Measurements from ENCODE around the gene PCDHGA2. TPM values are rescaled to one million over a fixed set of nuclear protein-coding genes. Genes with fewer than 3 reads are reported as not detected.

The PCDHGA2 gene
- total and polyA plus RNA-seq, 9 of the 15 experiments (the other 6 are each of a cell fraction or from before 2014, with no cell fraction given) = 0.07 to 0.27 (median 0.15) TPM; not detected in 2

DNA sequence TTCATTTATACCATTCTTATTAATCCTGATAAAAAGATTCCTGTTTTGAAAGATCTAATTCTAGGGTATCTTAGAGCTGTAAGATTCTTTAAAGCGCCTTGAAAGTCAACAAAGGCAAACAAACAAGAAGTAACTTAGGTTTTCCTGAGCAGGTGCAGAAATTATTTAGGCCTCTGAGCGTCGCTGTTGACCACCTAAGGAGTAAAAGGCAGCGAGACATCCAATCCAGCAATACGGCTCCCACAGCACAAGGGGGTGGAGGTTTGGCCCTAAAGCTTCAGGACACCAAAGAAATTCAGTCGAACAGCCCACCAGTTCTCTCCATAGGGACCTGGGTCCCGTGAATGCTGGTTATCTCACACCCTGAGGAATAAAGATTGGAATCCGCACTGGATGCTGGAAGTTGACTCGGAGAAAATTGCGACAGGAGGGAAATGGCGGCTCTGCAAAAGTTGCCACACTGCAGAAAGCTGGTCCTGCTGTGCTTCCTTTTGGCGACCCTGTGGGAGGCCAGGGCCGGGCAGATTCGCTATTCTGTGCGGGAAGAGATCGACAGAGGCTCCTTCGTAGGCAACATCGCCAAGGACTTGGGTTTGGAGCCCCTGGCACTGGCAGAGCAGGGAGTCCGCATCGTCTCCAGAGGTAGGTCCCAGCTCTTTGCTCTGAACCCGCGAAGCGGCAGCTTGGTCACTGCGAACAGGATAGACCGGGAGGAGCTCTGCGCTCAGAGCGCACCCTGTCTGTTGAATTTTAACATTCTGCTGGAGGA is at the start of gene PCDHGA2 (continued):
- peak; percentile 35 to 50; a peak in 3 of 4 replicates for TF ChIP-seq RAD21 (CRISPR knock-in tag; conservative IDR thresholded peaks at IDR 0.05 in 1 of 2, IDR thresholded peaks at IDR 0.05 in 1 of 2)
- TF ChIP-seq, protein P1, sequence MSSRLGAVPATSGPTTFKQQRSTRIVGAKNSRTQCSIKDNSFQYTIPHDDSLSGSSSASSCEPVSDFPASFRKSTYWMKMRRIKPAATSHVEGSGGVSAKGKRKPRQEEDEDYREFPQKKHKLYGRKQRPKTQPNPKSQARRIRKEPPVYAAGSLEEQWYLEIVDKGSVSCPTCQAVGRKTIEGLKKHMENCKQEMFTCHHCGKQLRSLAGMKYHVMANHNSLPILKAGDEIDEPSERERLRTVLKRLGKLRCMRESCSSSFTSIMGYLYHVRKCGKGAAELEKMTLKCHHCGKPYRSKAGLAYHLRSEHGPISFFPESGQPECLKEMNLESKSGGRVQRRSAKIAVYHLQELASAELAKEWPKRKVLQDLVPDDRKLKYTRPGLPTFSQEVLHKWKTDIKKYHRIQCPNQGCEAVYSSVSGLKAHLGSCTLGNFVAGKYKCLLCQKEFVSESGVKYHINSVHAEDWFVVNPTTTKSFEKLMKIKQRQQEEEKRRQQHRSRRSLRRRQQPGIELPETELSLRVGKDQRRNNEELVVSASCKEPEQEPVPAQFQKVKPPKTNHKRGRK (tag; IDR thresholded peaks at IDR 0.05) = no peak
- no peak for TF ChIP-seq FOXJ2 (tag; IDR thresholded peaks at IDR 0.05)
- TF ChIP-seq, protein P2, sequence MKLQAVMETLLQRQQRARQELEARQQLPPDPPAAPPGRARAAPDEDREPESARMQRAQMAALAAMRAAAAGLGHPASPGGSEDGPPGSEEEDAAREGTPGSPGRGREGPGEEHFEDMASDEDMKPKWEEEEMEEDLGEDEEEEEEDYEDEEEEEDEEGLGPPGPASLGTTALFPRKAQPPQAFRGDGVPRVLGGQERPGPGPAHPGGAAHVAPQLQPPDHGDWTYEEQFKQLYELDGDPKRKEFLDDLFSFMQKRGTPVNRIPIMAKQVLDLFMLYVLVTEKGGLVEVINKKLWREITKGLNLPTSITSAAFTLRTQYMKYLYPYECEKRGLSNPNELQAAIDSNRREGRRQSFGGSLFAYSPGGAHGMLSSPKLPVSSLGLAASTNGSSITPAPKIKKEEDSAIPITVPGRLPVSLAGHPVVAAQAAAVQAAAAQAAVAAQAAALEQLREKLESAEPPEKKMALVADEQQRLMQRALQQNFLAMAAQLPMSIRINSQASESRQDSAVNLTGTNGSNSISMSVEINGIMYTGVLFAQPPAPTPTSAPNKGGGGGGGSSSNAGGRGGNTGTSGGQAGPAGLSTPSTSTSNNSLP (IDR thresholded peaks at IDR 0.05; ENCODE audit: borderline replicate concordance, low read depth, low read length) = no peak
- TF ChIP-seq, protein P3, sequence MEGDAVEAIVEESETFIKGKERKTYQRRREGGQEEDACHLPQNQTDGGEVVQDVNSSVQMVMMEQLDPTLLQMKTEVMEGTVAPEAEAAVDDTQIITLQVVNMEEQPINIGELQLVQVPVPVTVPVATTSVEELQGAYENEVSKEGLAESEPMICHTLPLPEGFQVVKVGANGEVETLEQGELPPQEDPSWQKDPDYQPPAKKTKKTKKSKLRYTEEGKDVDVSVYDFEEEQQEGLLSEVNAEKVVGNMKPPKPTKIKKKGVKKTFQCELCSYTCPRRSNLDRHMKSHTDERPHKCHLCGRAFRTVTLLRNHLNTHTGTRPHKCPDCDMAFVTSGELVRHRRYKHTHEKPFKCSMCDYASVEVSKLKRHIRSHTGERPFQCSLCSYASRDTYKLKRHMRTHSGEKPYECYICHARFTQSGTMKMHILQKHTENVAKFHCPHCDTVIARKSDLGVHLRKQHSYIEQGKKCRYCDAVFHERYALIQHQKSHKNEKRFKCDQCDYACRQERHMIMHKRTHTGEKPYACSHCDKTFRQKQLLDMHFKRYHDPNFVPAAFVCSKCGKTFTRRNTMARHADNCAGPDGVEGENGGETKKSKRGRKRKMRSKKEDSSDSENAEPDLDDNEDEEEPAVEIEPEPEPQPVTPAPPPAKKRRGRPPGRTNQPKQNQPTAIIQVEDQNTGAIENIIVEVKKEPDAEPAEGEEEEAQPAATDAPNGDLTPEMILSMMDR (IDR thresholded peaks at IDR 0.05 in 2 of 3, conservative IDR thresholded peaks at IDR 0.05 in 1 of 3; ENCODE audit: insufficient read depth in 2 of 3, low read depth in 1 of 3, low read length in 3 of 3) = peak; percentile 79 to 84 (median 82)
- TF ChIP-seq CBFA2T3 (IDR thresholded peaks at IDR 0.05) = no peak
- TF ChIP-seq MAFG (tag; conservative IDR thresholded peaks at IDR 0.05) = 0 out of 2 replicates have a peak, but pooled peaks have one; percentile 15
- 0 out of 2 replicates have a peak, but pooled peaks have one; percentile 7 for TF ChIP-seq SMC3 (conservative IDR thresholded peaks at IDR 0.05; ENCODE audit: insufficient read depth, low read depth, low read length)
- TF ChIP-seq CTBP1 (IDR thresholded peaks at IDR 0.05; ENCODE audit: borderline replicate concordance) = no peak
- TF ChIP-seq BDP1 (IDR thresholded peaks at IDR 0.05; ENCODE audit: insufficient read depth, insufficient read length) = no peak
- TF ChIP-seq, protein P4, sequence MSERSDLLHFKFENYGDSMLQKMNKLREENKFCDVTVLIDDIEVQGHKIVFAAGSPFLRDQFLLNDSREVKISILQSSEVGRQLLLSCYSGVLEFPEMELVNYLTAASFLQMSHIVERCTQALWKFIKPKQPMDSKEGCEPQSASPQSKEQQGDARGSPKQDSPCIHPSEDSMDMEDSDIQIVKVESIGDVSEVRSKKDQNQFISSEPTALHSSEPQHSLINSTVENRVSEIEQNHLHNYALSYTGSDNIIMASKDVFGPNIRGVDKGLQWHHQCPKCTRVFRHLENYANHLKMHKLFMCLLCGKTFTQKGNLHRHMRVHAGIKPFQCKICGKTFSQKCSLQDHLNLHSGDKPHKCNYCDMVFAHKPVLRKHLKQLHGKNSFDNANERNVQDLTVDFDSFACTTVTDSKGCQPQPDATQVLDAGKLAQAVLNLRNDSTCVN (CRISPR knock-in tag; IDR thresholded peaks at IDR 0.05) = no peak
- TF ChIP-seq, protein P5, sequence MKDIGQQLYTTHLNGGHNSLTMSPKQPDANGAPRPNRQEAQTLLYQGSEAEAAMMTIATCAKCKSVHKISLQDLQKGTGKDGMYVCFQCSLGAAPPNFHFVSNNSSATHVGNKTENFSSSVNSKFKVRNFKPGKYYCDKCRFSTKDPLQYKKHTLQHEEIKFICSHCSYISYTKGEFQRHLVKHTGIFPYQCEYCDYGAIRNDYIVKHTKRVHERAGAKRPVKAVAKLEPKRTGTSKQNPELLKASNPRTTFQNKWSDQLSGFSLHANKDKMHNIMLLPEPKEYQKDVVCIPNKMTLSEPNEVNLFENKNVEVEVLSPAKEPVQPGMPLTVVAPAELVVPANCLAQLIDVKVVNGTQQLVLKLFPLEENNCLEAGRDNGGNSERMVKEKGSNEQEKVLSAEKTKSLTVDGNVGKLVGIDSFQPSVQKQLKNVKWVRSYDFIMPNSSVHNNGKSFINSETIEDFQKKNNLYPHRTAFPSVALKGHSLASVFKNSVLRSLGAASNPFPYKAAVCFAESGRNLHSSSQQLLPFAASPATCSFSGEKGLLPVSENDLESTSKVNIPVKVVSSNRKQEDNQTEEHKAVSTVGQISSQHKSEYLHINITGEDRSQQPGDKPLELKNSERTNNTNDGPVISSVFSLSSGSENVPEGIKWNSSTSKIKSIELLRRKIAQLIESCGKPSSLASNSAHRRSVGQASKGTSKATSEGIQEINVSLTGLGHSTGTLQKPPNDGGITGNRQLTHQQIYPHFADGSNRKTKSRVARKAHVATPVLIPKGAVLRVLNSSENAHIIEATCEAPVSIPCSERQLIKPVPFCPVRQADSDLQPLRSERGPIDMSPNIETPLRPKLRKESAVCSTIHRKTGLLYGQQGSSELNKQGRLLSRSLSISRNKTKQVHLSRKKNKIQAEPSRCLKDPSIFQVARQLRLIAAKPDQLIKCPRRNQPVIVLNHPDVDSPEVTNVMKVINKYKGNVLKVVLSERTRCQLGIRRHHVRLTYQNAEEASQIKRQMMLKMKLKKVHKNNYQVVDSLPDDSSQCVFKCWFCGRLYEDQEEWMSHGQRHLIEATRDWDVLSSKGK (CRISPR knock-in tag; IDR thresholded peaks at IDR 0.05) = no peak
- peak in 2 of 3 experiments; percentile 28 to 62 for TF ChIP-seq YY1 (IDR thresholded peaks at IDR 0.05; ENCODE audit: borderline replicate concordance in 1 of 3, control insufficient read depth in 1 of 3, extremely low read depth in 1 of 3, insufficient read depth in 3 of 3, insufficient read length in 1 of 3, insufficient replicate concordance in 2 of 3, low read depth in 1 of 3, low read length in 2 of 3)
- no peak for TF ChIP-seq PURB (CRISPR knock-in tag; IDR thresholded peaks at IDR 0.05; ENCODE audit: low read depth)
- no peak for TF ChIP-seq MEIS2 (IDR thresholded peaks at IDR 0.05; ENCODE audit: partially characterized antibody)
